Testis (tissue), 3 donors: ENCODE data around the gene PTGES2. TPM values are rescaled to one million over a fixed set of nuclear protein-coding genes. Genes with fewer than 3 reads are reported as not detected.

Experiments
- DNase-seq: peaks from one replicate; pipeline ENCODE4 v3.0.0-alpha.2; 2019
- H3K27ac ChIP-seq, 2 donors: fragments of 200-600 bp; sonication (generic); one replicate each; pipeline ENCODE4 v1.5.1; 2019
- H3K27me3 ChIP-seq: fragments of 200-600 bp; sonication (generic); one replicate; pipeline ENCODE4 v1.5.1; 2019
- H3K36me3 ChIP-seq: fragments of 200-600 bp; sonication (generic); one replicate; pipeline ENCODE4 v1.5.1; 2017; ENCODE audit warnings: low read depth; ENCODE audit errors: missing control alignments
- H3K4me1 ChIP-seq: fragments of 200-600 bp; sonication (generic); one replicate; pipeline ENCODE4 v1.5.1; 2019
- H3K4me3 ChIP-seq, 2 donors: fragments of 200-600 bp; sonication (generic); one replicate each; pipeline ENCODE4 v1.5.1; 2017 to 2019
- H3K9me3 ChIP-seq: fragments of 200-600 bp; sonication (generic); one replicate; pipeline ENCODE4 v1.5.1; 2017
- POLR2A ChIP-seq: fragments of 450-650 bp; IDR thresholded peaks from one replicate; pipeline ENCODE4 v1.6.1; 2017; ENCODE audit warnings: antibody characterized with exemption, mild to moderate bottlenecking, moderate library complexity
- WGBS, 2 donors: methylation state at CpG; one replicate each; pipeline ENCODE4 v1.1.5; 2018; 5-methylcytosine and 5-hydroxymethylcytosine counted together
- intact Hi-C: fragments of 100-400 bp; cut with DNase I; formaldehyde crosslinking; loops from one replicate; pipeline ENCODE4 v1.15.1; 2023; ENCODE audit warnings: low total_unique reads
- polyA plus RNA-seq: library from polyadenylated mRNA; stranded (reverse); fragments of 350-450 nt; fragmentation: Illumina TruSeq; extraction: RNeasy Lipid Tissue Mini Kit (QIAGEN cat#74804); gene quantifications from one replicate; pipeline ENCODE4 v1.2.3, GENCODE V29; 2014; ENCODE audit warnings: low read depth, low replicate concordance; ENCODE audit not compliant: insufficient read depth
- total RNA-seq, 2 donors: library from RNA; depleted of rRNA; stranded (reverse); fragments of >200 nt; gene quantifications; one replicate each; pipeline ENCODE4 v1.2.3, GENCODE V29; 2016
- TF ChIP-seq, protein P1 (sequence below), 3 experiments: fragments of 450-650 bp in 2 of 3; fragments of 200-600 bp in 1 of 3; sonication (generic) in 1 of 3; IDR thresholded peaks; one replicate each; pipeline ENCODE4 v1.5.1; 2016 to 2019; ENCODE audit warnings: antibody characterized with exemption in 3 of 3, mild to moderate bottlenecking in 2 of 3, moderate library complexity in 1 of 3

PTGES2 gene
- total and polyA plus RNA-seq, 3 donors from 2014 or later = 53.1 to 96.4 (median 95.8) TPM

DNA sequence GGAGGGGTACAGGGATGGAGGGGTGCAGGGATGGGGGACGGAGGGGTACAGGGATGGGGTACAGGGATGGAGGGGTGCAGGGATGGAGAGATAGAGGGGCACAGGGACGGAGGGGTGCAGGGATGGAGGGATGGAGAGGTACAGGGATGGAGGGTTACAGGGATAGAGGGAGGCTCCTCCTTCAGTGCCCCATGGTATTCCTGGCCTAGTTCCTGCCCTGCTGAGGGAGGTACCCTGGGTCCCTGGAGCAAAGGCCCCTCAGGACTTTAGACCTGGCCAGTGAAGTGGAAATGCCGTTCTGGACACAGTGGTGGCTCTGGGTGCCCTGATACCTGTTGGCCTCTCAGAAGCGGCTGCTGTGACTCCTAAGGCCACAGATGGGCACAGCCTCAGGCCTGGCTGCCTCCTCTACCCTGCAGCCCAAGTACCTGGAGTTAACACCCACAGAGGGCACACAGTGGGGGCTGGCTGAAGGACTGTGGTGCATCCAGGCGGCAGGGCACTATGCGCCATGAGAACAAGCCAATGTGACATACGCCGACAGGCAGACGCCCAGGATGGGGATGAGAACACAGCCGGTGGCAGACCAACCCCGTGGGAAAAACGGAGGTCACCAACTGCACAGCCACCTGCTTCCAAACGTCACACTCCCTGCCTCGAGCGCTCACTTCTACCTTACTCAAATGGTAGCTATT lies 8.4 kb downstream of the PTGES2 start:
- H3K4me1 ChIP-seq = peaks cover 3% of the 10 kb centered on the region
- no peaks in the 10 kb centered on the region for H3K36me3 ChIP-seq
- WGBS, 2 donors = 85% methylated on average over 15 of the region's 15 CpGs
- H3K9me3 ChIP-seq = no peaks in the 10 kb centered on the region
- no peak overlapping the region for H3K27ac ChIP-seq
- TF ChIP-seq, protein P1, sequence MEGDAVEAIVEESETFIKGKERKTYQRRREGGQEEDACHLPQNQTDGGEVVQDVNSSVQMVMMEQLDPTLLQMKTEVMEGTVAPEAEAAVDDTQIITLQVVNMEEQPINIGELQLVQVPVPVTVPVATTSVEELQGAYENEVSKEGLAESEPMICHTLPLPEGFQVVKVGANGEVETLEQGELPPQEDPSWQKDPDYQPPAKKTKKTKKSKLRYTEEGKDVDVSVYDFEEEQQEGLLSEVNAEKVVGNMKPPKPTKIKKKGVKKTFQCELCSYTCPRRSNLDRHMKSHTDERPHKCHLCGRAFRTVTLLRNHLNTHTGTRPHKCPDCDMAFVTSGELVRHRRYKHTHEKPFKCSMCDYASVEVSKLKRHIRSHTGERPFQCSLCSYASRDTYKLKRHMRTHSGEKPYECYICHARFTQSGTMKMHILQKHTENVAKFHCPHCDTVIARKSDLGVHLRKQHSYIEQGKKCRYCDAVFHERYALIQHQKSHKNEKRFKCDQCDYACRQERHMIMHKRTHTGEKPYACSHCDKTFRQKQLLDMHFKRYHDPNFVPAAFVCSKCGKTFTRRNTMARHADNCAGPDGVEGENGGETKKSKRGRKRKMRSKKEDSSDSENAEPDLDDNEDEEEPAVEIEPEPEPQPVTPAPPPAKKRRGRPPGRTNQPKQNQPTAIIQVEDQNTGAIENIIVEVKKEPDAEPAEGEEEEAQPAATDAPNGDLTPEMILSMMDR (IDR thresholded peaks at IDR 0.05) = no peak
- TF ChIP-seq POLR2A = no peak
- no peaks in the 10 kb centered on the region for H3K27me3 ChIP-seq
- H3K4me3 ChIP-seq = no peak overlapping the region
- DNase-seq = no peak
- intact Hi-C loops = loop anchor here (5.0 kb wide), 1 partner anchor 177 kb away; no protein-coding TSS in a partner anchor

DNA sequence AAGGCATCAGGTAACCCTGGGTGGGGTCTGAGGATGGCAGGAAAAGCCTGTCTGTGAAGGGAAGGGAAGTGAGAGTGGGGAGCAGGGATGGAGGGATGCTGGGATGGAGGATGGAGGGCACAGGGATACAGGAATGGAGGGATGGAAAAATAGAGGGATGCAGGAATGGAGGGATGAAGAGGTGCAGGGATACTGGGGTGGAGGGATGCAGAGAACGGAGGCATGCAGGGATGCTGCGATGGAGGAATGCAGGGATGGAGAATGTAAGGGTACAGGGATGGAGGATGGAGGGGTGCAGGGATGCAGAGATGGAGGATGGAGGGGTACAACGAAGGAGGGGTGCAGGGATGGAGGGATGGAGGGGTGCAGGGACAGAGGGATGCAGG lies 9.1 kb downstream of the PTGES2 start:
- Histone ChIP-seq H3K4me1 (peaks cover 3% of the 10 kb centered on the region), H3K9me3 (no peaks in the 10 kb centered on the region), H3K27me3 (no peaks in the 10 kb centered on the region), H3K27ac (no peak overlapping the region), H3K36me3 (no peaks in the 10 kb centered on the region), H3K4me3 (no peak overlapping the region)
- WGBS, 2 donors = 34 to 36% methylated on average over 3 of the region's 3 CpGs
- DNase-seq = no peak
- intact Hi-C loops = loop anchor here (5.0 kb wide), 1 partner anchor 176 kb away; no protein-coding TSS in a partner anchor
- no peak for TF ChIP-seq POLR2A
- TF ChIP-seq, protein P1 (IDR thresholded peaks at IDR 0.05) = no peak

DNA sequence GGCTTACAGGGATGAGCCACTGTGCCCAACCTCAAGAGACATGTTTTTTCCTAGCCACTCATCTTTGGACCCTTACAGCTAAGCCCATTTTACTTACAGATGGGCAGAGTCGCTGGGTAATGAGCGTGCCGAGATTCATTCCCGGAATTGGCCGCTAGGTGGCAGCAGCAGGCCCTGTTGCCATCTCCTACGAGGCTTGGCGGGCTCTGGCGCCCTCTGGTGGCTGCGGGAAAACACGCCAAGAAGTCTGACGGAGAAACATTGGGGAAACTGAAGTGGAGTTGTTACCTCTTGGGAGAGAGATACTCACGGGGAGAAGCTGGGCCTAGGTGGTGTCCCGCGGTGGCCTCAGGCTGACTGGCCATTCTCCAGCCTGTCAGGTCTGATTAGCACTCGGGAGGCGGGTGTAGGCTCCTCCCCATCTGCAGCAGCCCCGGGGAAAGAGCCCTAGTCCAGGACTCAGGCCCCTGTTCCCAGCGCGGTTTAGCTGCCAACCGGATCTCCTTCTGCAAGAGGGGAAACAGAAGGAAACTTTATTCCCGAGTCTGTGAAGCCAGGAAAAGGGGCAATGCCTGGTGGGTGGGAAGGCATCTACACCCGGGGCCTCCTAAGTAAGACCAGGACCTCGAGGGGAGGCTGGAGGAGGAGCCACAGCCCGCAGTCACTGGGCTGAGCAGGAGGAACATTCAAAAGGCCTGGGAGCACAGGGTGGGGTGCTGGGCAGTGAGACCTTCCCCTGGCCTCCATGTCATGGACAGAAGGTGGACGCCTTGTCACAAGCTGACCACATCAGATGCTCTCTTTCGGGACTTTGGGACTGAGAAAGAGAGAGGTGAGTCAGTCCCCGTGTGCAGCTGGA lies 9.7 kb downstream of the PTGES2 start:
- Histone ChIP-seq H3K4me3 (peak overlapping the region in 1 of 2 donors; percentile 36), H3K4me1 (peaks cover 3% of the 10 kb centered on the region), H3K27me3 (no peaks in the 10 kb centered on the region), H3K36me3 (no peaks in the 10 kb centered on the region), H3K9me3 (no peaks in the 10 kb centered on the region), H3K27ac (no peak overlapping the region)
- intact Hi-C loops = loop anchor here (5.0 kb wide), 1 partner anchor 176 kb away; no protein-coding TSS in a partner anchor
- WGBS, 2 donors = 8 to 9% methylated on average over 15 to 27 of the region's 27 CpGs
- TF ChIP-seq, protein P1 (IDR thresholded peaks at IDR 0.05) = peak; percentile 100
- no peak for TF ChIP-seq POLR2A
- peak; percentile 96 for DNase-seq

DNA sequence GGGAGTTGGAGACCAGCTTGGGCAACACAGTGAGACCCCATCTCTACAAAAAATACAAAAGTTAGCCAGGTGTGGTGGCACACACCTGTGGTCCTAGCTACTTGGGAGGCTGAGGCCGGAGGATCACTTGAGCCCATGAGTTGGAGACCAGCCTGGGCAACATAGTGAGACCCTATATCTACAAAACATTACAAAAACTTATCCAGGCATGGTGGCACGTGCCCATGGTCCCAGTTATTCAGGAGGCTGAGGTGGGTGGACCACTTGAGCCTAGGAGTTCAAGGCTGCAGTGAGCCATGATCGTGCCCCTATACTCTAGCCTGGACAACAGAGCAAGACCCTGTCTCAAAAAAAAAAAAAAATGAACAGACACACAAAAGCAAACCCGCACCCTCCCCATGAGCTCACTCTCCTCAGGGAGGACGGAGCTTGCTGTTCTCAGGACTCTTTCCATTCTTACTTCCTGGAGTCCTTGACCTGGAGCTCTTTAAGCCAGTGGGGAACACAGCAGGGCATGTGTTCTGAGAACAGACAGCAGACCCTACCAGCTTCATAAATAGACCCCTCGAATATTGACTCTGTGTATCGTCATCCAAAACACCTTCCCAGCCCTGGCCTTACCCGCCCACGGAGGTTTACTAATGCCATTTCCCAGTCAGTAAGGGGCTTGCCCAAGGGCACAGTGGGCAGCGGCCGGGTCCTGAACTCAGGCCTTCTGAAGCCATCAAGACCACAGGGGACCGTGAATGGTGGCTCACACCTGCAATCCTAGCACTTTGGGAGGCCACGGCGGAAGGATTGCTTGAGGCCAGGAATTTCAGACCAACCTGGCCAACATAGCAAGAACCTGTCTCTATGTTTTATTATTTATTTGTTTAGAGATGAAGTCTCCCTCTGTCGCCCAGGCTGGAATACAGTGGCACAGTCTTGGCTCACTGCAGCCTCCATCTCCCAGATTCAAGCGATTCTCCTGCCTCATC lies 11.1 kb downstream of the PTGES2 start:
- TF ChIP-seq POLR2A = no peak
- TF ChIP-seq, protein P1 (IDR thresholded peaks at IDR 0.05) = no peak
- peaks cover 3% of the 10 kb centered on the region for H3K4me1 ChIP-seq
- 82% methylated on average over 15 to 16 of the region's 16 CpGs for WGBS, 2 donors
- H3K9me3 ChIP-seq = no peaks in the 10 kb centered on the region
- H3K27me3 ChIP-seq = no peaks in the 10 kb centered on the region
- no peaks in the 10 kb centered on the region for H3K36me3 ChIP-seq
- no peak overlapping the region for H3K4me3 ChIP-seq
- intact Hi-C loops = loop anchor here (5.0 kb wide), 1 partner anchor 174 kb away; no protein-coding TSS in a partner anchor
- H3K27ac ChIP-seq = no peak overlapping the region
- no peak for DNase-seq
